ENCODE results near the gene NEMP1. TPM values are rescaled to one million over a fixed set of nuclear protein-coding genes. Genes with fewer than 3 reads are reported as not detected.

NEMP1 gene
- total and polyA plus RNA-seq, 2 of the 8 experiments (the other 6 are each of a cell fraction or from before 2014, with no cell fraction given), result 30.1 to 43.2 TPM

DNA sequence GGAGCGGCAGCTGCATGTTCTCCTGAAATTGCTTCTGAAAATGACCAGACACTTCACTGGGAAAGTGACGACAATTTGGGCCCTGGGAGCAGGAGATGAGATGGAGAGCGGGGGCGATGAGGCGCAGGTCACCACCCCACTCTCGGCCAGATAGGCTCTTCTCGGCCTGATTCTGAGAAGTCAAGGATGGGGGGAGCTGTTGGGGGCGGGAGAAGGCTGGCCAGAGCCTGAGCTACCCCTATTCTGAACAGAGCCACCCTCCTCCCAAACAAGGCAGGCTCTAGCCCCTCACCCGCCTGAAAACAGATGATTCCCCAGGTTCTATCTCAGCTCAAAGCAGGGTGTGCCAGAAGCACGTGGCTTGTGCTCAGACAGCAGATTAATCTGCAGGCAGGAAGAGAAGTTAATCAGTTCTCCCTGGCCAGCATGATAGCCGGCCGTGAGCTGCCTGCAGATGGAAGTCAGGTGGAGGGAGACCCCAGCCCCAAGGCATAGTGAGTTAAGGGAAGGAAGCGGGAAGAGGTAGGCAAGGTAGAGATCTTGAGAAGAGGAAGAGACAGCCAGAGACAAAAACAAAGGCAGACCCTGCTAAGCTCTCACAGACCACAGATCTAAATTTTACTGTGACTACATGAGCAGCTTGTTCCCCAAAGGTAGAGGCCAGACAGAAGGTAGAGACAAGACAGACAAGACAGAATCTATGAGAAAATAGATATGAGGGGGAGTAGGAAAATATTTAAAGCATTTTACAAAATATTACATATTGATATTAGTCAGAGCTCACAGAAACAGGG, 51.4 kb downstream of the NEMP1 start (continued):
- TF ChIP-seq, protein P1, sequence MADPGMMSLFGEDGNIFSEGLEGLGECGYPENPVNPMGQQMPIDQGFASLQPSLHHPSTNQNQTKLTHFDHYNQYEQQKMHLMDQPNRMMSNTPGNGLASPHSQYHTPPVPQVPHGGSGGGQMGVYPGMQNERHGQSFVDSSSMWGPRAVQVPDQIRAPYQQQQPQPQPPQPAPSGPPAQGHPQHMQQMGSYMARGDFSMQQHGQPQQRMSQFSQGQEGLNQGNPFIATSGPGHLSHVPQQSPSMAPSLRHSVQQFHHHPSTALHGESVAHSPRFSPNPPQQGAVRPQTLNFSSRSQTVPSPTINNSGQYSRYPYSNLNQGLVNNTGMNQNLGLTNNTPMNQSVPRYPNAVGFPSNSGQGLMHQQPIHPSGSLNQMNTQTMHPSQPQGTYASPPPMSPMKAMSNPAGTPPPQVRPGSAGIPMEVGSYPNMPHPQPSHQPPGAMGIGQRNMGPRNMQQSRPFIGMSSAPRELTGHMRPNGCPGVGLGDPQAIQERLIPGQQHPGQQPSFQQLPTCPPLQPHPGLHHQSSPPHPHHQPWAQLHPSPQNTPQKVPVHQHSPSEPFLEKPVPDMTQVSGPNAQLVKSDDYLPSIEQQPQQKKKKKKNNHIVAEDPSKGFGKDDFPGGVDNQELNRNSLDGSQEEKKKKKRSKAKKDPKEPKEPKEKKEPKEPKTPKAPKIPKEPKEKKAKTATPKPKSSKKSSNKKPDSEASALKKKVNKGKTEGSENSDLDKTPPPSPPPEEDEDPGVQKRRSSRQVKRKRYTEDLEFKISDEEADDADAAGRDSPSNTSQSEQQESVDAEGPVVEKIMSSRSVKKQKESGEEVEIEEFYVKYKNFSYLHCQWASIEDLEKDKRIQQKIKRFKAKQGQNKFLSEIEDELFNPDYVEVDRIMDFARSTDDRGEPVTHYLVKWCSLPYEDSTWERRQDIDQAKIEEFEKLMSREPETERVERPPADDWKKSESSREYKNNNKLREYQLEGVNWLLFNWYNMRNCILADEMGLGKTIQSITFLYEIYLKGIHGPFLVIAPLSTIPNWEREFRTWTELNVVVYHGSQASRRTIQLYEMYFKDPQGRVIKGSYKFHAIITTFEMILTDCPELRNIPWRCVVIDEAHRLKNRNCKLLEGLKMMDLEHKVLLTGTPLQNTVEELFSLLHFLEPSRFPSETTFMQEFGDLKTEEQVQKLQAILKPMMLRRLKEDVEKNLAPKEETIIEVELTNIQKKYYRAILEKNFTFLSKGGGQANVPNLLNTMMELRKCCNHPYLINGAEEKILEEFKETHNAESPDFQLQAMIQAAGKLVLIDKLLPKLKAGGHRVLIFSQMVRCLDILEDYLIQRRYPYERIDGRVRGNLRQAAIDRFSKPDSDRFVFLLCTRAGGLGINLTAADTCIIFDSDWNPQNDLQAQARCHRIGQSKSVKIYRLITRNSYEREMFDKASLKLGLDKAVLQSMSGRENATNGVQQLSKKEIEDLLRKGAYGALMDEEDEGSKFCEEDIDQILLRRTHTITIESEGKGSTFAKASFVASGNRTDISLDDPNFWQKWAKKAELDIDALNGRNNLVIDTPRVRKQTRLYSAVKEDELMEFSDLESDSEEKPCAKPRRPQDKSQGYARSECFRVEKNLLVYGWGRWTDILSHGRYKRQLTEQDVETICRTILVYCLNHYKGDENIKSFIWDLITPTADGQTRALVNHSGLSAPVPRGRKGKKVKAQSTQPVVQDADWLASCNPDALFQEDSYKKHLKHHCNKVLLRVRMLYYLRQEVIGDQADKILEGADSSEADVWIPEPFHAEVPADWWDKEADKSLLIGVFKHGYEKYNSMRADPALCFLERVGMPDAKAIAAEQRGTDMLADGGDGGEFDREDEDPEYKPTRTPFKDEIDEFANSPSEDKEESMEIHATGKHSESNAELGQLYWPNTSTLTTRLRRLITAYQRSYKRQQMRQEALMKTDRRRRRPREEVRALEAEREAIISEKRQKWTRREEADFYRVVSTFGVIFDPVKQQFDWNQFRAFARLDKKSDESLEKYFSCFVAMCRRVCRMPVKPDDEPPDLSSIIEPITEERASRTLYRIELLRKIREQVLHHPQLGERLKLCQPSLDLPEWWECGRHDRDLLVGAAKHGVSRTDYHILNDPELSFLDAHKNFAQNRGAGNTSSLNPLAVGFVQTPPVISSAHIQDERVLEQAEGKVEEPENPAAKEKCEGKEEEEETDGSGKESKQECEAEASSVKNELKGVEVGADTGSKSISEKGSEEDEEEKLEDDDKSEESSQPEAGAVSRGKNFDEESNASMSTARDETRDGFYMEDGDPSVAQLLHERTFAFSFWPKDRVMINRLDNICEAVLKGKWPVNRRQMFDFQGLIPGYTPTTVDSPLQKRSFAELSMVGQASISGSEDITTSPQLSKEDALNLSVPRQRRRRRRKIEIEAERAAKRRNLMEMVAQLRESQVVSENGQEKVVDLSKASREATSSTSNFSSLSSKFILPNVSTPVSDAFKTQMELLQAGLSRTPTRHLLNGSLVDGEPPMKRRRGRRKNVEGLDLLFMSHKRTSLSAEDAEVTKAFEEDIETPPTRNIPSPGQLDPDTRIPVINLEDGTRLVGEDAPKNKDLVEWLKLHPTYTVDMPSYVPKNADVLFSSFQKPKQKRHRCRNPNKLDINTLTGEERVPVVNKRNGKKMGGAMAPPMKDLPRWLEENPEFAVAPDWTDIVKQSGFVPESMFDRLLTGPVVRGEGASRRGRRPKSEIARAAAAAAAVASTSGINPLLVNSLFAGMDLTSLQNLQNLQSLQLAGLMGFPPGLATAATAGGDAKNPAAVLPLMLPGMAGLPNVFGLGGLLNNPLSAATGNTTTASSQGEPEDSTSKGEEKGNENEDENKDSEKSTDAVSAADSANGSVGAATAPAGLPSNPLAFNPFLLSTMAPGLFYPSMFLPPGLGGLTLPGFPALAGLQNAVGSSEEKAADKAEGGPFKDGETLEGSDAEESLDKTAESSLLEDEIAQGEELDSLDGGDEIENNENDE (IDR thresholded peaks at IDR 0.05; ENCODE audit: insufficient replicate concordance, low read length), result no peak
